ENCODE data around the gene ZFAND4.

The ZFAND4 gene

DNA sequence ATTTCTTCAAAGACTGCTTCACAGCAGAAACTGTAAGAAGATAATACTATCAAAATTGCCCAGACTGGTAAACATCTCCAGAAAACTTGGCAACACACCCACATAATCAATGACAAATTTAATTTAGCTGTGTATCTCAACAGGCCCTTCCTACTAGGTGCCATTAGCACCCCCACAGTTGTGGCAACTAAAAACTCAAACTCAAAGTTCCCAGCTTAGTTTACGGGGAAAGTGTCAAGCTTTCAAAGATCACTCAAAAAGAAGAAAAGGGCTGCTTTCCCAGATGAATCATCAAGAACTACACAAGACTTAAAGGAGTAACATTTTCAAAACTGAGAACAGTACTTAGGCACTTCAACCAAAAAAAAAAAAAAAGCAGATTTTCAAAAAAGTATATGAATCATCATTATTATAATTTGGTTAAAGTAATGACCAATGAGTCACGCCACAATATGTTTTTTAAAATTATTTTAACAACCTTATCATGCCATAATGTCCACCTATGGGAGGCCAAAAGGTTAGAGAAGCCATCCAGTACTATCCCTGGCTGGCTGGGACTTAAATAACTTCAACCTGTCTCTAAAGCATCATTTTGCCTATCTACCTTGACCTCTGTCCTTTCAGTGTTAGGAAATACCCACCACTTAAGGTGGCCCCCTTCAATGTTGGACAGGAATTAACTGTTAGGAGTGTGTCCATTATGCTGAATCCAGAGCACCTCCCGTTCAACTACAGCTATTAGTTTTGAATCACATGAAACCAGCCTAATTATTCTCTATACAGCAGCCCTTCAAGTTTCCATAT lies 90.8 kb downstream of the ZFAND4 start:
- H3K27ac ChIP-seq = no peak overlapping the region

DNA sequence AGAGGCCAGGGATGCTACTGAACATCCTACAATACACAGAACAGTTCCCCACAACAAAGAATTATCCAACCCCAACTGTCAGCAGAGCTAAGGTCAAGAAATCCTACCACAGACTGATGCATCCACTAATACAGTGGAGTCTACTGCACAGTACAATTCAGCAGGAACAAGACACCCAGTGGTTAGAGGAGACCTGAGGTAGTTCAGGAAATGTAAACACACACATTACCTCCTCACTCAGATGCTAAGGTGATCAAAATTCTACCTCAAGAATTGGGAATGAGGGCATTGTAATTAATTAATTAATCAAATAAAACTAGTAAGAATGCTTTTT lies 91.4 kb downstream of the ZFAND4 start:
- Histone ChIP-seq H3K4me3 (no peak overlapping the region), H3K4me1 (peaks cover 0 to 5% (median 0%) of the 10 kb centered on the region in 4 donors)
- intact Hi-C loops (cut with DNase I; ENCODE audit: low total_unique reads) = no loop called here

More for the DNA sequence above, 90.8 kb downstream of the ZFAND4 start:
- Histone ChIP-seq H3K9me3 (no peaks in the 10 kb centered on the region), H3K4me3 (no peak overlapping the region), H3K4me1 (peaks cover 0 to 5% (median 0%) of the 10 kb centered on the region in 4 donors), H3K36me3 (no peaks in the 10 kb centered on the region), H3K27me3 (no peaks in the 10 kb centered on the region)
- no peak for TF ChIP-seq CTCF (IDR thresholded peaks at IDR 0.05)
- intact Hi-C loops (cut with DNase I; ENCODE audit: low total_unique reads) = no loop called here
- DNase-seq = no peak

DNA sequence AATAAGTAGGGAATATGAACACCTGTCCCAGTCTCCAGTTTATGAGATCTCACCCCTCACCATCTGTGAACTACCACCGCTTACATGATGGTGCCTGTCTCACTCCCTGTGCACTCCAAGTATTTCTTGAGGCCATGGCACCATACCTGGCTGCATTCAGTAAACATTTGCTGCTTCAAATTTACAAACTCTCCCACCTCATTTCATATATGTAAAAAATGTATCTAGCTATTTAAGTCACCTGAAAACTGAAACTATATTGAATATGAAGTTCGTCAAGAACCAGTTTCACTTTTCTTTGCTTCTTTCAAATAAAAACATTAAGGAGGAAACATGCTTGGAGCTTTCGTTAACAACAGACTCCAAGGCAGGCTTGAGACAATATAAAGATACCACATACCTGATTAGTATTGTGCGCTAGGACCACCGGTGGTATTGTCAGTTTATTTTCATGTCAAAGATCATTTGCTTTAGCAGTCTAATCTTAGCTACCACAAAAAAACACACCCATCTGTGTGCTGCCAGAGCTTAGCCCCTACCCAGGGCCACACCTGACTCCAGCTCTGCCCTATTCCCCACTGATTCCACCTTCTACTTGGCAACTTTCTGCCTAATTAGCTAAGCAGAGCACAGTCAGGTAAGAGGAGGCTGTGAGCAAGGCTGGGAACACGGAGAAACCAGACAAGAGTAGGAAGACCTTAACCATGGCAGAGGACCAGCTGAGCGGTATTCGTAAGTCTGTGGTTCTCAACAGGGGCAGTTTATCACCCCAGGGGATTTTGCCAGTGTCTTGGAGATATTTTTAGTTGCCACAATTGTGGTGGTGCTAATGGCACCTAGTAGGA lies 92.0 kb downstream of the ZFAND4 start:
- H3K9me3 ChIP-seq = no peaks in the 10 kb centered on the region
- intact Hi-C loops (cut with DNase I; ENCODE audit: low total_unique reads) = no loop called here
- H3K36me3 ChIP-seq = no peaks in the 10 kb centered on the region
- TF ChIP-seq CTCF (IDR thresholded peaks at IDR 0.05) = no peak
- H3K27ac ChIP-seq = no peak overlapping the region
- DNase-seq = no peak
- peaks cover 0 to 5% (median 0%) of the 10 kb centered on the region in 4 donors for H3K4me1 ChIP-seq
- H3K27me3 ChIP-seq = no peaks in the 10 kb centered on the region
- H3K4me3 ChIP-seq = no peak overlapping the region

More for the DNA sequence above, 91.4 kb downstream of the ZFAND4 start:
- no peaks in the 10 kb centered on the region for H3K9me3 ChIP-seq
- H3K27me3 ChIP-seq = no peaks in the 10 kb centered on the region
- no peak for TF ChIP-seq CTCF (IDR thresholded peaks at IDR 0.05)
- no peaks in the 10 kb centered on the region for H3K36me3 ChIP-seq
- DNase-seq = no peak
- H3K27ac ChIP-seq = no peak overlapping the region

- H3K27me3 ChIP-seq = no peaks in the 10 kb centered on the region
- intact Hi-C loops (cut with DNase I; ENCODE audit: low total_unique reads) = no loop called here
- no peak for DNase-seq
These were observed 94.1 kb downstream of the ZFAND4 start for GRCh38 chr10:45578384-45578971.

More at GRCh38 chr10:45578384-45578971, 94.1 kb downstream of the ZFAND4 start:
- Histone ChIP-seq H3K27ac (no peak overlapping the region), H3K4me1 (peaks cover 0 to 5% (median 0%) of the 10 kb centered on the region in 4 donors), H3K4me3 (no peak overlapping the region), H3K36me3 (no peaks in the 10 kb centered on the region), H3K9me3 (no peaks in the 10 kb centered on the region)
- no peak for TF ChIP-seq CTCF (IDR thresholded peaks at IDR 0.05)
